LHCN-M2 (cell line): ENCODE results near the gene SIX5. TPM values are rescaled to one million over a fixed set of nuclear protein-coding genes. Genes with fewer than 3 reads are reported as not detected.

Source experiments
- total RNA-seq: library from RNA; depleted of rRNA; stranded (reverse); fragments of >200 nt; gene quantifications from 2 replicates; pipeline ENCODE4 v1.2.3, GENCODE V29; 2014; rRNA removed

Gene SIX5
- total RNA-seq, 1 experiment from 2014 or later: 7.9 TPM

Other genes starting within 250 kb of the SIX5 start
- gene OPA3, start 184.4 kb downstream of the SIX5 start, total RNA-seq: 13.7 and 18.2 TPM in 2 replicates
- not detected in 2 replicates for gene GPR4, start 167.0 kb downstream of the SIX5 start, total RNA-seq
- gene EML2, start 129.9 kb downstream of the SIX5 start, total RNA-seq: 17.8 and 20.1 TPM in 2 replicates
- gene GIPR, start 101.0 kb downstream of the SIX5 start, total RNA-seq: not detected in 2 replicates
- gene SNRPD2, start 77.3 kb downstream of the SIX5 start, total RNA-seq: 208 and 273 TPM in 2 replicates
- gene QPCTL, start 76.6 kb downstream of the SIX5 start, total RNA-seq: 12.8 and 16.6 TPM in 2 replicates
- gene FBXO46, start 38.4 kb downstream of the SIX5 start, total RNA-seq: 8.4 and 11.5 TPM in 2 replicates
- not detected in 2 replicates for gene MEIOSIN, start 35.8 kb downstream of the SIX5 start, total RNA-seq
- gene DMPK, start 13.2 kb upstream of the SIX5 start, total RNA-seq: 90.8 and 121 TPM in 2 replicates
- gene DMWD, start 23.6 kb upstream of the SIX5 start, total RNA-seq: 34.0 and 36.4 TPM in 2 replicates
- 0.11 TPM in 1 of 2 replicates, not detected in the other for gene RSPH6A, start 46.1 kb upstream of the SIX5 start, total RNA-seq
- 35.9 and 45.6 TPM in 2 replicates for gene SYMPK, start 93.9 kb upstream of the SIX5 start, total RNA-seq
- gene FOXA3, start 95.1 kb upstream of the SIX5 start, total RNA-seq: not detected in 2 replicates
- 40.1 and 42.8 TPM in 2 replicates for gene IRF2BP1, start 116.9 kb upstream of the SIX5 start, total RNA-seq
- 3.2 and 3.5 TPM in 2 replicates for gene MYPOP, start 133.4 kb upstream of the SIX5 start, total RNA-seq
- gene NANOS2, start 145.5 kb upstream of the SIX5 start, total RNA-seq: not detected in 2 replicates
- gene NOVA2, start 204.6 kb upstream of the SIX5 start, total RNA-seq: not detected in 2 replicates
- 9.4 and 13.2 TPM in 2 replicates for gene CCDC61, start 226.2 kb upstream of the SIX5 start, total RNA-seq